ENCODE data around the gene SH3RF1.

The SH3RF1 gene

GRCh38 chr4:169105620-169106019 lies 165.1 kb downstream of the SH3RF1 start:
- no peak for TF ChIP-seq CTCF (IDR thresholded peaks at IDR 0.05; ENCODE audit: low read depth, low read length, missing control alignments)
- no peak for DNase-seq (ENCODE audit: low read depth)
- in situ Hi-C loops (cut with HindIII; ENCODE audit: low sequenced_read_pairs) = no loop called here

GRCh38 chr4:169103966-169104412 lies 166.8 kb downstream of the SH3RF1 start:
- no peak for TF ChIP-seq CTCF (IDR thresholded peaks at IDR 0.05; ENCODE audit: low read depth, low read length, missing control alignments)
- in situ Hi-C loops (cut with HindIII; ENCODE audit: low sequenced_read_pairs) = no loop called here
- DNase-seq (ENCODE audit: low read depth) = no peak
- no peak overlapping the region for H3K4me3 ChIP-seq (ENCODE audit: low read depth, low read length)

More at GRCh38 chr4:169105620-169106019, 165.1 kb downstream of the SH3RF1 start:
- no peak overlapping the region for H3K4me3 ChIP-seq (ENCODE audit: low read depth, low read length)

- in situ Hi-C loops (cut with HindIII; ENCODE audit: low sequenced_read_pairs) = no loop called here
- no peak overlapping the region for H3K4me3 ChIP-seq (ENCODE audit: low read depth, low read length)
- TF ChIP-seq CTCF (IDR thresholded peaks at IDR 0.05; ENCODE audit: low read depth, low read length, missing control alignments) = no peak
- peak; percentile 46 for DNase-seq (ENCODE audit: low read depth)
Observed at GRCh38 chr4:169102026-169102425, 168.7 kb downstream of the SH3RF1 start.

GRCh38 chr4:169100670-169101101 lies 170.1 kb downstream of the SH3RF1 start:
- in situ Hi-C loops (cut with HindIII; ENCODE audit: low sequenced_read_pairs) = no loop called here
- TF ChIP-seq CTCF (IDR thresholded peaks at IDR 0.05; ENCODE audit: low read depth, low read length, missing control alignments) = no peak
- no peak for DNase-seq (ENCODE audit: low read depth)
- no peak overlapping the region for H3K4me3 ChIP-seq (ENCODE audit: low read depth, low read length)

- in situ Hi-C loops (cut with HindIII; ENCODE audit: low sequenced_read_pairs) = no loop called here
- DNase-seq (ENCODE audit: low read depth) = peak; percentile 92
- no peak for TF ChIP-seq CTCF (IDR thresholded peaks at IDR 0.05; ENCODE audit: low read depth, low read length, missing control alignments)
- no peak overlapping the region for H3K4me3 ChIP-seq (ENCODE audit: low read depth, low read length)
Observed at GRCh38 chr4:169099771-169100180, 171.0 kb downstream of the SH3RF1 start.

GRCh38 chr4:169098969-169099690 lies 171.6 kb downstream of the SH3RF1 start:
- in situ Hi-C loops (cut with HindIII; ENCODE audit: low sequenced_read_pairs) = no loop called here
- H3K4me3 ChIP-seq (ENCODE audit: low read depth, low read length) = no peak overlapping the region
- TF ChIP-seq CTCF (IDR thresholded peaks at IDR 0.05; ENCODE audit: low read depth, low read length, missing control alignments) = no peak
- no peak for DNase-seq (ENCODE audit: low read depth)
